ENCODE data around the gene NFIC. TPM values are rescaled to one million over a fixed set of nuclear protein-coding genes. Genes with fewer than 3 reads are reported as not detected.

Gene NFIC
- total RNA-seq, 1 donor from 2014 or later: 142 TPM

GRCh38 chr19:3483226-3483628 is 116.8 kb downstream of the NFIC start, which contains the start of gene SMIM44:
TSS of gene SMIM44 (minus strand) at chr19:3483441. CDS start at chr19:3483403, 38 bp downstream.
- intact Hi-C loops (cut with DNase I): no loop called here
- H3K4me3 ChIP-seq: no peak within 1 kb of the TSS
- no peaks in the 10 kb centered on the region for H3K36me3 ChIP-seq
- H3K4me1 ChIP-seq: no peaks in the 10 kb centered on the region
- DNase-seq (ENCODE audit: extremely low spot score in 2 of 2): no peak
- H3K9me3 ChIP-seq: no peaks in the 10 kb centered on the region
- H3K27ac ChIP-seq: no peak within 1 kb of the TSS
- TF ChIP-seq POLR2A (IDR thresholded peaks at IDR 0.05) (no peak), POLR2AphosphoS5 (IDR thresholded peaks at IDR 0.05; ENCODE audit: insufficient read depth in 1 of 2, low read depth in 1 of 2) (no peak)
- TF ChIP-seq, protein P1, sequence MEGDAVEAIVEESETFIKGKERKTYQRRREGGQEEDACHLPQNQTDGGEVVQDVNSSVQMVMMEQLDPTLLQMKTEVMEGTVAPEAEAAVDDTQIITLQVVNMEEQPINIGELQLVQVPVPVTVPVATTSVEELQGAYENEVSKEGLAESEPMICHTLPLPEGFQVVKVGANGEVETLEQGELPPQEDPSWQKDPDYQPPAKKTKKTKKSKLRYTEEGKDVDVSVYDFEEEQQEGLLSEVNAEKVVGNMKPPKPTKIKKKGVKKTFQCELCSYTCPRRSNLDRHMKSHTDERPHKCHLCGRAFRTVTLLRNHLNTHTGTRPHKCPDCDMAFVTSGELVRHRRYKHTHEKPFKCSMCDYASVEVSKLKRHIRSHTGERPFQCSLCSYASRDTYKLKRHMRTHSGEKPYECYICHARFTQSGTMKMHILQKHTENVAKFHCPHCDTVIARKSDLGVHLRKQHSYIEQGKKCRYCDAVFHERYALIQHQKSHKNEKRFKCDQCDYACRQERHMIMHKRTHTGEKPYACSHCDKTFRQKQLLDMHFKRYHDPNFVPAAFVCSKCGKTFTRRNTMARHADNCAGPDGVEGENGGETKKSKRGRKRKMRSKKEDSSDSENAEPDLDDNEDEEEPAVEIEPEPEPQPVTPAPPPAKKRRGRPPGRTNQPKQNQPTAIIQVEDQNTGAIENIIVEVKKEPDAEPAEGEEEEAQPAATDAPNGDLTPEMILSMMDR (IDR thresholded peaks at IDR 0.05): no peak
- no peaks in the 10 kb centered on the region for H3K27me3 ChIP-seq

GRCh38 chr19:3491396-3492119 is 125.2 kb downstream of the NFIC start:
- peaks cover 0 to 32% of the 10 kb centered on the region in 2 donors for H3K36me3 ChIP-seq
- DNase-seq (ENCODE audit: extremely low spot score in 2 of 2): no peak
- intact Hi-C loops (cut with DNase I): no loop called here
- no peak overlapping the region for H3K27ac ChIP-seq
- H3K4me3 ChIP-seq: no peak overlapping the region
- H3K27me3 ChIP-seq: no peaks in the 10 kb centered on the region
- no peaks in the 10 kb centered on the region for H3K9me3 ChIP-seq
- peaks cover 11% of the 10 kb centered on the region for H3K4me1 ChIP-seq
- TF ChIP-seq, protein P1 (IDR thresholded peaks at IDR 0.05): no peak
- TF ChIP-seq POLR2A (IDR thresholded peaks at IDR 0.05) (no peak), POLR2AphosphoS5 (IDR thresholded peaks at IDR 0.05; ENCODE audit: insufficient read depth in 1 of 2, low read depth in 1 of 2) (no peak)

- intact Hi-C loops (cut with DNase I): no loop called here
- TF ChIP-seq POLR2AphosphoS5 (IDR thresholded peaks at IDR 0.05; ENCODE audit: insufficient read depth in 1 of 2, low read depth in 1 of 2): no peak
- TF ChIP-seq, protein P1 (IDR thresholded peaks at IDR 0.05): no peak
- no peak for TF ChIP-seq POLR2A (IDR thresholded peaks at IDR 0.05)
- Histone ChIP-seq H3K27me3 (no peaks in the 10 kb centered on the region), H3K9me3 (no peaks in the 10 kb centered on the region), H3K4me1 (peaks cover 11% of the 10 kb centered on the region), H3K4me3 (no peak overlapping the region), H3K27ac (no peak overlapping the region), H3K36me3 (peaks cover 0 to 34% of the 10 kb centered on the region in 2 donors)
- DNase-seq (ENCODE audit: extremely low spot score in 2 of 2): no peak
These were observed 125.9 kb downstream of the NFIC start for GRCh38 chr19:3492131-3492839.

GRCh38 chr19:3492919-3493318 is 126.5 kb downstream of the NFIC start:
- Histone ChIP-seq H3K36me3 (peaks cover 0 to 34% of the 10 kb centered on the region in 2 donors), H3K4me3 (no peak overlapping the region), H3K27ac (no peak overlapping the region), H3K9me3 (no peaks in the 10 kb centered on the region), H3K4me1 (peaks cover 11% of the 10 kb centered on the region), H3K27me3 (no peaks in the 10 kb centered on the region)
- no peak for DNase-seq (ENCODE audit: extremely low spot score in 2 of 2)
- intact Hi-C loops (cut with DNase I): no loop called here
- TF ChIP-seq, protein P1 (IDR thresholded peaks at IDR 0.05): no peak
- TF ChIP-seq POLR2AphosphoS5 (IDR thresholded peaks at IDR 0.05; ENCODE audit: insufficient read depth in 1 of 2, low read depth in 1 of 2): no peak
- no peak for TF ChIP-seq POLR2A (IDR thresholded peaks at IDR 0.05)

- TF ChIP-seq POLR2AphosphoS5 (IDR thresholded peaks at IDR 0.05; ENCODE audit: insufficient read depth in 1 of 2, low read depth in 1 of 2): no peak
- no peak for TF ChIP-seq POLR2A (IDR thresholded peaks at IDR 0.05)
- TF ChIP-seq, protein P1 (IDR thresholded peaks at IDR 0.05): no peak
- peaks cover 0 to 34% of the 10 kb centered on the region in 2 donors for H3K36me3 ChIP-seq
- no peak overlapping the region for H3K27ac ChIP-seq
- no peaks in the 10 kb centered on the region for H3K9me3 ChIP-seq
- H3K4me1 ChIP-seq: peaks cover 11% of the 10 kb centered on the region
- intact Hi-C loops (cut with DNase I): no loop called here
- H3K4me3 ChIP-seq: no peak overlapping the region
- H3K27me3 ChIP-seq: no peaks in the 10 kb centered on the region
- DNase-seq (ENCODE audit: extremely low spot score in 2 of 2): no peak
These were observed 127.3 kb downstream of the NFIC start for GRCh38 chr19:3493651-3494050.
